Activated CD8-positive, alpha-beta memory T cell treated with anti-CD3 and anti-CD28 coated beads, Interleukin-2, amount 10 ng/mL, durations not matched to agents 7 days and 5 days (primary cell): ENCODE measurements around the gene BEGAIN. TPM values are rescaled to one million over a fixed set of nuclear protein-coding genes. Genes with fewer than 3 reads are reported as not detected.

ENCODE experiments used
- ATAC-seq: fragments of 150-1000 bp; cut with Tn5 transposase; one replicate; pipeline ENCODE4 v1.10.0; 2021; ENCODE audit warnings: moderate library complexity
- CTCF ChIA-PET: fragments of 350-600 bp; sonication (Branson Sonifier 250); formaldehyde crosslinking; loops from one replicate; lab custom pipeline; 2021; ENCODE audit warnings: antibody characterized with exemption; lab: Charles Lee
- DNase-seq: peaks from one replicate; pipeline ENCODE4 v3.0.0-alpha.2; 2020
- H3K27ac Mint-ChIP-seq: one replicate; pipeline ENCODE4 v1.8.0; 2021; ENCODE audit warnings: mild to moderate bottlenecking, mixed read lengths
- H3K27me3 Mint-ChIP-seq: one replicate; pipeline ENCODE4 v1.8.0; 2021; ENCODE audit warnings: mixed read lengths
- H3K36me3 Mint-ChIP-seq: one replicate; pipeline ENCODE4 v1.8.0; 2021; ENCODE audit warnings: mild to moderate bottlenecking, mixed read lengths
- H3K4me1 Mint-ChIP-seq: one replicate; pipeline ENCODE4 v1.8.0; 2021; ENCODE audit warnings: mixed read lengths
- H3K4me3 Mint-ChIP-seq: one replicate; pipeline ENCODE4 v1.8.0; 2021; ENCODE audit warnings: mild to moderate bottlenecking, moderate library complexity, mixed read lengths
- H3K9me3 Mint-ChIP-seq: one replicate; pipeline ENCODE4 v1.8.0; 2022; ENCODE audit warnings: low read depth, mixed read lengths
- total RNA-seq, 2 experiments: library from RNA; stranded (reverse); gene quantifications; one replicate each; pipeline ENCODE4 v1.2.3, GENCODE V29; 2021

BEGAIN gene
- total RNA-seq, 2 experiments from 2014 or later: 1.4 to 1.8 TPM

GRCh38 chr14:100540926-100541620, 46.1 kb downstream of the BEGAIN start:
- no peaks in the 10 kb centered on the region for H3K27me3 Mint-ChIP-seq
- CTCF ChIA-PET: interaction anchor here (0.8 to 2.4 kb wide), 3 partner anchors 105 to 122 kb away, joined by 3 to 8 read pairs (median 4); no protein-coding TSS in a partner anchor
- no peak overlapping the region for H3K4me3 Mint-ChIP-seq
- H3K27ac Mint-ChIP-seq: no peak overlapping the region
- peaks cover 9% of the 10 kb centered on the region for H3K4me1 Mint-ChIP-seq
- no peaks in the 10 kb centered on the region for H3K9me3 Mint-ChIP-seq
- DNase-seq (no peak), ATAC-seq (no peak)
- H3K36me3 Mint-ChIP-seq: no peaks in the 10 kb centered on the region

DNA sequence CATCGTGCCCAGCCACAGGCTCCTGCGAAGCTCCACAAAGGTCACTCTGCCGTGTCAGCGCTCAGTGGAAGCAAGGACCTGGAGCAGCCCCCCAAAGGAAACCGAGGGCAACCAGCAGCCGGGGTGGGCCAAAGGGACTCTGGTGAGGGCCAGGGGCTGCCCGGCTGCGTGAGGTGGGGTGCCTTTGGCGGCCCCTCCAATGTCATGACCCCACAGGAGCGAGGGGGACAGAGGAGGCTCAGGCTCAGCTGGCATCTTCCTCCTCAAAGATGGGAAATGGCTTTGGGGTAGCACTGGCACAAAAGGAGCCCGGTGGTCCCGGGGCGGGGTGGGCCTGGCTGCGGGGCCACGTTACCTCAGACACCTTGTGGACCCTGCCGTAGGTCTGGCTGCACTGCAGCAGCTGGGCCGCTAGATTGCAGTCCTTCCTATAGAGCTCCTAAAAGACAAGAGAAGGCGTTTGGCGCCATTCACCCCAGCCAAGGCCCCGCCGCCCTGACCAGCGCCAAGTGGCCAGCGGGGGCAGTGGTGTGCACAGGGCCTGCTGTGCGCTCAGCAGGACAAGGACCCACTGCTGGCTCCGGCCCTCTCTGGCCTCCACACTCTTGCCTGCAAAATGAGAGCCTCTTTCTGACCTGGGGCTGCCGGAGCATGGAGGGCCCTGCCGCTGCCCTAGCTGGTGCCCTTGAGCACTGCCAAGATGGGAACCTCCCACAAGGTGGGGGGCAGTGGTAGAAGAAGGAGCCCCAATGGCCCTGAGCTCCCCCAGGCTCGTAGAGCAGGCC, 46.9 kb downstream of the BEGAIN start:
- Mint-ChIP-seq H3K9me3 (no peaks in the 10 kb centered on the region), H3K27me3 (no peaks in the 10 kb centered on the region), H3K4me3 (no peak overlapping the region), H3K27ac (no peak overlapping the region), H3K36me3 (no peaks in the 10 kb centered on the region), H3K4me1 (peaks cover 3% of the 10 kb centered on the region)
- DNase-seq: no peak
- CTCF ChIA-PET: interaction anchor here (1.2 kb wide), 1 partner anchor 122 kb away, joined by 4 read pairs; no protein-coding TSS in a partner anchor
- ATAC-seq: no peak

DNA sequence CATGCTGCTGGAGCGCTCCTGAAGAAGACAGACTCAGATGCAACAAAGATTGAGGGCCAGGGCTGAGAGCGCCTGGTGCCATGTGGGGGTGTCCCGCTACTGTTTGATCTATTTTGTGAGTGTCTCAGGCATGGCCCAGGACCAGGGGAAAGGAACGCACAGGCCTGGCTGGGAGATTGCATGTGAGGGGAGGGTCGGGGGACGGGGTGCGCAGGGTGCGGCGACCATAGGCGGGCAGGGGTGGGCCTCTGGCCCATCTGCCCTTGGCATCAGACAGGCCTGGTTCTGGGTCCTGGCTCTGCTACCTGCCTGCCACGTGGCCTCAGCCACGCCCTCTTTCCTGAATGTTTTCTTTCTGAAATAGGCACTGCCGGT, 47.5 kb downstream of the BEGAIN start:
- Mint-ChIP-seq H3K4me1 (no peaks in the 10 kb centered on the region), H3K9me3 (no peaks in the 10 kb centered on the region), H3K36me3 (no peaks in the 10 kb centered on the region), H3K27me3 (no peaks in the 10 kb centered on the region), H3K27ac (no peak overlapping the region), H3K4me3 (no peak overlapping the region)
- ATAC-seq: no peak
- no peak for DNase-seq
- CTCF ChIA-PET: no interaction called here

- H3K27ac Mint-ChIP-seq: no peak overlapping the region
- peaks cover 3% of the 10 kb centered on the region for H3K4me1 Mint-ChIP-seq
- H3K27me3 Mint-ChIP-seq: no peaks in the 10 kb centered on the region
- no peak overlapping the region for H3K4me3 Mint-ChIP-seq
- H3K9me3 Mint-ChIP-seq: no peaks in the 10 kb centered on the region
- no peak for ATAC-seq
- DNase-seq: no peak
- CTCF ChIA-PET: no interaction called here
- H3K36me3 Mint-ChIP-seq: no peaks in the 10 kb centered on the region
Observed at GRCh38 chr14:100539003-100539660, 48.1 kb downstream of the BEGAIN start.

GRCh38 chr14:100538351-100539002, 48.7 kb downstream of the BEGAIN start:
- DNase-seq (no peak), ATAC-seq (no peak)
- CTCF ChIA-PET: no interaction called here
- peaks cover 6% of the 10 kb centered on the region for H3K4me1 Mint-ChIP-seq
- no peak overlapping the region for H3K27ac Mint-ChIP-seq
- no peaks in the 10 kb centered on the region for H3K36me3 Mint-ChIP-seq
- no peak overlapping the region for H3K4me3 Mint-ChIP-seq
- H3K27me3 Mint-ChIP-seq: no peaks in the 10 kb centered on the region
- H3K9me3 Mint-ChIP-seq: no peaks in the 10 kb centered on the region

DNA sequence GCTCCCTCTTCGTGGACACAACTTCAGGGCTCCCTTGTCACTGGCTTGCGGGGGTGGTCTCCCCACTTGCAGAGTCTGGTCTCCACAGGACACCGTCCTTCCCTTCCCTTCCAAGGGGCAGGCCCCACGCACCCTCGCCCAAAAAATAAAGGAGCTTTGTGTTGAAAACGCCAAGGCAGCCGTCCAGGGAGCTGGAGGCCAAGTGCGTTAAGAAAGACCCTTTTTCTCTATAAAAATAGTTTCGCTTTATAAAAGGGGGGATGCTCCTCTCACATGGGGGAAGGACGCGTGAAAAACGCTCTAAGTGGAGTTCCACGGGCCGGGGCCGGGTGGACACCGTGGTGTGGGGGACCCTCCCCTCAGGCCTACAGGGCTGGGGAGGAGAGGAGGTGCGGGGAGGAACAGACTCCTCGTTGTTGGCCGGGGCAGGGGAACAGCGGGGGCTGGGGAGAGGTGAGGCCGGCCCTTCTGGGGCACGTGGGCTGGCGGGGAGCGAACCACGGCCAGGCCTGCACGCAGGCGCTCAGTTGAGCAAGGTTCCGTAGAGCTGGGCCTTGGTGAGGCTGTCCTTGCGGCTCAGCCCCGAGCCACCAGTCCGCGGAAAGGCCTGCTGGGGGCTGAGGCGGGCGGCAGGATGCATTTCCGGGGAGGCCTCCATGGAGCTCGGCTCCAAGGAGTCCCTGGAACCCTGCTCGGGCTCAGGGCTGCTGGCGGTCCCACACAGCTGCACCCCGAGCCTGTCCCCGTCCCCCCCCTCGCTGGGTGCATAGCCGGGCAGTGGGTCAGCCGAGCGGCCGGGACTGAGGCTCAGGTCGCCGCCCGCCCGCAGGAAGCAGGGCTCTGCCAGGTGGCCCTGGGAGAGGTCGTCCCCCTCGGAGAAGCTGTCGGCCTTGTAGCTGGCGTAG, 49.5 kb downstream of the BEGAIN start:
- Mint-ChIP-seq H3K4me1 (peaks cover 12% of the 10 kb centered on the region), H3K9me3 (no peaks in the 10 kb centered on the region), H3K4me3 (no peak overlapping the region), H3K27ac (no peak overlapping the region), H3K27me3 (no peaks in the 10 kb centered on the region), H3K36me3 (no peaks in the 10 kb centered on the region)
- DNase-seq (no peak), ATAC-seq (no peak)
- CTCF ChIA-PET: no interaction called here

DNA sequence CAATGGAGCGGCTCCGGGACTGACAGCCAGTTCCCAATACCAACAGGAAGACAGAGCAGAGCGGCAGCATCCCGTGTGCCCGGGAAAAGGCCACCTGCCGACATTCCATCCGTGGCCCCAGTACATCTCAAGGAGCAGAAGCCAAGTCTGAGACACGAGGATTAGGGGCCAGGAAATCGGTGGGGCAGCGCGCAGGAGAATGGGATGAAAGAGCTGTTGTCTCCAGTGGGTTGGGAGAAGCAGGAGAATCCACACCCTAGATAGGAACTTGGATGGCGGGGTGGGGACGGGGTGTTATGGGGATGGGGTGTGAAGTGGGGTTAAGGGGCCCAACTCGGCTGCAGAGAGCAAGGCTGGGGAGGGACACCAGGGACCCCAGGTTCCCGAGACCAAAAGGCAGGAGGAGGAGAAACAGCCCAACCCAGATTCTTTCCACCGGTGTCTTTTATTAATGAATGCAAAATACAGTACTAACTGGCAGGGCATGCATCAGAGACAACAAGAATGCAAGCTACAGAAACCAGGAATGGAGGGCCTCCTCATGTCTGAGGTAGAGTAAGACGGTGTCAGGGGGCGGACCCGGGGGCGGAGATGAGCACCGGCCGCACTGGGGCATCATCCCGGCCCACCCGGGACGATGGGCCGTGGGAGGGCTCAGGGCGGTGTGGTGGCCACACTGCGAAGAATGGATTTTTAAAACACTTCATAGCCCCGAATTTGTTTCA, 50.3 kb downstream of the BEGAIN start:
- CTCF ChIA-PET: no interaction called here
- Mint-ChIP-seq H3K9me3 (no peaks in the 10 kb centered on the region), H3K27ac (no peak overlapping the region), H3K4me3 (no peak overlapping the region), H3K27me3 (no peaks in the 10 kb centered on the region), H3K36me3 (no peaks in the 10 kb centered on the region), H3K4me1 (peaks cover 15% of the 10 kb centered on the region)
- ATAC-seq: no peak
- peak; percentile 38 for DNase-seq

DNA sequence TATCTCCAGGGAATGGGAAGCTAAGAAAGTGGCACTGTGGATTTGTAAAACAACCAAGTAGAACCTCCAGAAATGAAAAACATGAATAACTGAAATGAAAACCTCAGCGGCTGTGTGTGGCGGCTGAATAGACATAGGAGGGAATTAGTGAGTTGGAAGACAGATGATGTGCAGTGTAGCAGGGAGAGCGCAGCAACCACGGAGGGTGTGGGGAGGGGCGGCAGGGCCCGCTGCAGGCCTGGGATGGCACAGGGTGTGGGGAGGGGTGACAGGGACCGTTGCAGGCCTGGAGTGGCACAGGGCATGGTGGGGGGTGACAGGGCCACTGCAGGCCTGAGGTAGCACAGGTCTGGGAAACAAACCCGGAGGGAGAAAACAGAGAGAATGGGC, 51.1 kb downstream of the BEGAIN start:
- CTCF ChIA-PET: no interaction called here
- ATAC-seq: no peak
- no peak overlapping the region for H3K4me3 Mint-ChIP-seq
- no peaks in the 10 kb centered on the region for H3K27me3 Mint-ChIP-seq
- no peaks in the 10 kb centered on the region for H3K36me3 Mint-ChIP-seq
- peaks cover 15% of the 10 kb centered on the region for H3K4me1 Mint-ChIP-seq
- no peak overlapping the region for H3K27ac Mint-ChIP-seq
- no peak for DNase-seq
- no peaks in the 10 kb centered on the region for H3K9me3 Mint-ChIP-seq

DNA sequence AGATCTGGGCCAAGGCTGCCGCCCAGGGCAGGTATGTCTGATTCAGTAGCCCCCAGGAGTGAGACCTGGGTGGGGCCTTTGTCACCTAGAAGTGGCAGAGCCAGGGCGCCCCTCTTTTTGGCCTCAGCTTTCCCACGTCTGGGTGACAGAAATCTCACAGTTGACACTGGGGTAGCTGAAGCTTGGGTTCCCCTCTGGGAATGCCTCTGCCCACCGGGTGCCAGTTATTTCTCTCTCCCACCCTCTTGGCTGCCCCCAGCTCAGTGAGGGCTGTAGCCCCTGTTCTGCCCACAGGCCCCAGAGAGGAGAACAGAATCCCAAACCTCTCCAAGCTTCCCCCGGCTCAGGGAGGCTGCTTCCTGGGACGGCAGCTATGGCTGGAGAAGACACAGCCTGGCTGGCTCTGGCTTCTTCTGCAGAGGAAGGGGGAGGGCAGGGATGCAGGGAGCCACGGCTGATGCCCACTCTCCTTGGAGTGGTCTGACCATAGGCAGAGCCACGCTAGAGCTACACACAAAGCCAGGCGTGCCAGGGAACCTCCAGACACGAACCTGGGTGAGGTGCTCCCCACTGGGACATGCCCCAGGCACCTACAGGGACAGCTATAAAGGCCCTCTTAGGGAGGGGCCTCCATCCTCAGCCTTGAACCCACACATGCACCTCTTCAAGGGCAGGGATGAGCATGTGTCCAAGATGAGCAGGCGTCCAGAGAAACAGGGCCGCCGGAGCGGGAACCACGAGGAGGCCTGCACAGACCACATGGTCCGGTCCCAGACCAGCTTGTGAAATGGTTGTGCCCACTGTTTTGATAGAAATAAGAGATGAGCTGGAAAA, 51.7 kb downstream of the BEGAIN start:
- H3K36me3 Mint-ChIP-seq: no peaks in the 10 kb centered on the region
- no peak overlapping the region for H3K27ac Mint-ChIP-seq
- no peak for ATAC-seq
- no peak for DNase-seq
- H3K27me3 Mint-ChIP-seq: no peaks in the 10 kb centered on the region
- H3K9me3 Mint-ChIP-seq: no peaks in the 10 kb centered on the region
- CTCF ChIA-PET: no interaction called here
- H3K4me1 Mint-ChIP-seq: peaks cover 15% of the 10 kb centered on the region
- H3K4me3 Mint-ChIP-seq: no peak overlapping the region

- CTCF ChIA-PET: interaction anchor here (2.0 kb wide), 1 partner anchor 119 kb away, joined by 6 read pairs; no protein-coding TSS in a partner anchor
- H3K27me3 Mint-ChIP-seq: no peaks in the 10 kb centered on the region
Observed at GRCh38 chr14:100534528-100535286, 52.5 kb downstream of the BEGAIN start.

More at GRCh38 chr14:100534528-100535286, 52.5 kb downstream of the BEGAIN start:
- DNase-seq (no peak), ATAC-seq (no peak)
- Mint-ChIP-seq H3K27ac (no peak overlapping the region), H3K36me3 (no peaks in the 10 kb centered on the region), H3K9me3 (no peaks in the 10 kb centered on the region), H3K4me3 (no peak overlapping the region), H3K4me1 (peaks cover 15% of the 10 kb centered on the region)
